BJ (cell line): ENCODE results near the gene RALA. TPM values are rescaled to one million over a fixed set of nuclear protein-coding genes. Genes with fewer than 3 reads are reported as not detected.

Experiments used
- CTCF ChIA-PET: fragments of 350-600 bp; formaldehyde crosslinking; extraction: SDS; loops from one replicate; lab custom pipeline; 2021; ENCODE audit warnings: antibody characterized with exemption, inconsistent platforms; lab: Yijun Ruan, JAX
- POLR2A ChIA-PET: fragments of 300-600 bp; sonication (Branson Sonifier 250); formaldehyde crosslinking; extraction: SDS; loops from one replicate; lab custom pipeline; 2021; ENCODE audit warnings: antibody characterized with exemption; lab: Charles Lee
- DNase-seq: peaks from one replicate; pipeline ENCODE4 v3.0.0-alpha.2; 2011; ENCODE audit warnings: low read depth
- H3K27me3 ChIP-seq: 2 replicates; pipeline ENCODE4 v1.6.0; 2011; ENCODE audit warnings: low read length; ENCODE audit not compliant: control insufficient read depth, insufficient read depth
- H3K36me3 ChIP-seq: 2 replicates; pipeline ENCODE4 v1.5.1; 2011; ENCODE audit warnings: low read length; ENCODE audit not compliant: control insufficient read depth, insufficient read depth
- H3K4me3 ChIP-seq: 2 replicates; pipeline ENCODE4 v1.5.1; 2011; ENCODE audit warnings: low read depth, mild to moderate bottlenecking, control low read depth, low read length
- CTCF ChIP-seq: IDR thresholded peaks from 2 replicates; pipeline ENCODE4 v1.5.1; 2011; ENCODE audit warnings: low read depth, mild to moderate bottlenecking, control low read depth, inconsistent platforms, low read length, moderate library complexity; ENCODE audit not compliant: insufficient read depth
- polyA plus RNA-seq: library from polyadenylated mRNA; depleted of rRNA; stranded (reverse); fragments of >200 nt; gene quantifications from 2 replicates; pipeline ENCODE4 v1.2.3, GENCODE V29; 2011

Gene RALA
- polyA plus RNA-seq, 1 experiment = 14.9 TPM

- no peak for TF ChIP-seq CTCF
- Histone ChIP-seq H3K27me3 (no peaks in the 10 kb centered on the region), H3K4me3 (no peak overlapping the region), H3K36me3 (no peaks in the 10 kb centered on the region; the same call in 1 of the 2 replicates)
- ChIA-PET CTCF (interaction anchor here (0.5 to 1.0 kb wide), 2 partner anchors 25 to 89 kb away, joined by 3 read pairs; no protein-coding TSS in a partner anchor), POLR2A (no interaction called here)
- no peak for DNase-seq
These were observed 27.9 kb downstream of the RALA start for GRCh38 chr7:39651265-39651664.

- ChIA-PET POLR2A (no interaction called here), CTCF (no interaction called here)
- TF ChIP-seq CTCF = no peak
- Histone ChIP-seq H3K36me3 (no peaks in the 10 kb centered on the region), H3K27me3 (no peaks in the 10 kb centered on the region), H3K4me3 (no peak overlapping the region)
- no peak for DNase-seq
These were observed 33.0 kb downstream of the RALA start for GRCh38 chr7:39656415-39656814.

GRCh38 chr7:39659356-39660013 lies 36.1 kb downstream of the RALA start:
- H3K27me3 ChIP-seq = no peaks in the 10 kb centered on the region
- peaks cover 2% of the 10 kb centered on the region; the same call in 1 of the 2 replicates for H3K36me3 ChIP-seq
- ChIA-PET CTCF (interaction anchor here (0.9 kb wide), 1 partner anchor 79 kb away, joined by 3 read pairs; no protein-coding TSS in a partner anchor), POLR2A (interaction anchor here (0.6 to 1.2 kb wide), 3 partner anchors 24 to 38 kb away, joined by 3 read pairs; no protein-coding TSS in a partner anchor)
- no peak for TF ChIP-seq CTCF
- DNase-seq = no peak
- H3K4me3 ChIP-seq = no peak overlapping the region

- POLR2A ChIA-PET = no interaction called here
- no peak for TF ChIP-seq CTCF
- Histone ChIP-seq H3K27me3 (no peaks in the 10 kb centered on the region), H3K4me3 (no peak overlapping the region), H3K36me3 (peaks cover 2% of the 10 kb centered on the region; the same call in 1 of the 2 replicates)
- CTCF ChIA-PET = interaction anchor here (1.3 kb wide), 1 partner anchor 82 kb away, joined by 3 read pairs; no protein-coding TSS in a partner anchor
- no peak for DNase-seq
These were observed 38.6 kb downstream of the RALA start for GRCh38 chr7:39661960-39662359.

GRCh38 chr7:39663263-39663662 lies 39.9 kb downstream of the RALA start:
- CTCF ChIA-PET = interaction anchor here (0.6 to 1.0 kb wide), 3 partner anchors 16 to 894 kb away, joined by 3 to 4 read pairs (median 3); no protein-coding TSS in a partner anchor
- no peak for TF ChIP-seq CTCF
- Histone ChIP-seq H3K4me3 (no peak overlapping the region), H3K36me3 (peaks cover 2% of the 10 kb centered on the region; the same call in 1 of the 2 replicates), H3K27me3 (no peaks in the 10 kb centered on the region)
- POLR2A ChIA-PET = interaction anchor here (0.7 kb wide), 1 partner anchor 46 kb away, joined by 3 read pairs; no protein-coding TSS in a partner anchor
- no peak for DNase-seq
